NT2/D1 (cell line): Measurements from ENCODE around the gene BRAT1.

Experiments used
- SUZ12 ChIP-seq: IDR thresholded peaks from 2 replicates; pipeline ENCODE4 v1.6.1; 2011; ENCODE audit not compliant: insufficient read length, insufficient read depth; ENCODE audit errors: extremely low read depth
- YY1 ChIP-seq: IDR thresholded peaks from 2 replicates; pipeline ENCODE4 v1.6.1; 2011; ENCODE audit not compliant: insufficient read length, insufficient read depth
- ZNF274 ChIP-seq: IDR thresholded peaks from 2 replicates; pipeline ENCODE4 v1.6.1; 2011; ENCODE audit warnings: mild to moderate bottlenecking, low read depth, low read length

DNA sequence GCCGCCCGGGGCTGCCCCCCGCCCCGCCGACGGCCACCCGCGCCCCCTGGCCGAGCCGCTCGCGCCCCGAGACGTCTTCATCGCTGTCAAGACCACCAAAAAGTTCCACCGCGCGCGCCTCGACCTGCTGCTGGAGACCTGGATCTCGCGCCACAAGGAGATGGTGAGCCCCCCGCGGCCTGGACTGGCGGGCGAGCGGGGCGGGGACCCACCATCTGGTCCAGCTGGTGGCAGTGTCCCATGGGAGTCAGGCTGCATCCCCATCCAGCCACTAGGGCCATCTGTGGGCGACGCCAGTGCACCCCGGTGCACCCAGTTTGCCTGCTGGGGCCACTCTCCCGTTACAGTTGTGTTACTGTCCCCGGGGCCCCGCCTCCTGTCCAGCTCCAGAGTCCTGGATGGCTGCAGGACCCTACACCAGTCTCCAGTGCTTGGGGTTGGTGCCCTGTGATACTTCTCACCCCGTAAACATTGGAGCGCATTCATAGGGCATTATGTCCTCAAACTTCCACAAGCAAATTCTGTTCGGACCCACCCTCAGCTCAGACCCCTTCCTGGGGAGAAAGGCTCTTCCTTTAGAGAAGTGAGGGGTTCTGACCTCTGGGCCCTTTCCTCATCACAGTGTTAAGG lies 35.1 kb downstream of the BRAT1 start:
- TF ChIP-seq ZNF274 = no peak
- TF ChIP-seq YY1 = no peak
- TF ChIP-seq SUZ12 = no peak
